ENCODE results near the gene NOTCH1. TPM values are rescaled to one million over a fixed set of nuclear protein-coding genes. Genes with fewer than 3 reads are reported as not detected.
A peak's percentile ranks its signal among the peaks of the same experiment; 100 is the strongest.

NOTCH1 gene
- total RNA-seq, 1 donor from 2014 or later: 17.6 TPM

DNA sequence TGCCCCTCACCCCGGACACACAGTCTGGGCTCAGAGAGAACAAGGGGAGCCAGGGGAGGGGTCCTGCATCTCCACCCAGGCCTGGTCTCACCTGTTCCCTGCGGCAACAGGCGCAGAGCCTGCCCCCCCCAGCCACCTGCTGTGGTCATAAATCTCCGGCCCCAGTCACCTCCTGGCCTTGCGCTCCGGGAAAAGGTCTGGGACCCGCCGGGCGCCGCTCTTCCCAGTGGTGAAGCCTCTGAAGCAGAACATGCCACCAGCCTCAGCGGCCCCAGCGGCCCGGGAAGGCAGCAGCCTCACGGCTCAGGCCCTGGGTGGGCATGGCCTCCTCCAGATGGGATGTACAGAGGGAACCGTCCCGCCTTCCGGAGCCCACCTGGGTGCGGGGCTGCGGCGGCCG is 20.6 kb downstream of the NOTCH1 start:
- peaks cover 19% of the 10 kb centered on the region for H3K36me3 ChIP-seq
- H3K27ac ChIP-seq (replicated peaks): peak overlapping the region; percentile 84
- intact Hi-C loops (cut with micrococcal nuclease): no loop called here
- no peak for DNase-seq
- H3K9me3 ChIP-seq (replicated peaks): no peaks in the 10 kb centered on the region
- TF ChIP-seq, protein P1, sequence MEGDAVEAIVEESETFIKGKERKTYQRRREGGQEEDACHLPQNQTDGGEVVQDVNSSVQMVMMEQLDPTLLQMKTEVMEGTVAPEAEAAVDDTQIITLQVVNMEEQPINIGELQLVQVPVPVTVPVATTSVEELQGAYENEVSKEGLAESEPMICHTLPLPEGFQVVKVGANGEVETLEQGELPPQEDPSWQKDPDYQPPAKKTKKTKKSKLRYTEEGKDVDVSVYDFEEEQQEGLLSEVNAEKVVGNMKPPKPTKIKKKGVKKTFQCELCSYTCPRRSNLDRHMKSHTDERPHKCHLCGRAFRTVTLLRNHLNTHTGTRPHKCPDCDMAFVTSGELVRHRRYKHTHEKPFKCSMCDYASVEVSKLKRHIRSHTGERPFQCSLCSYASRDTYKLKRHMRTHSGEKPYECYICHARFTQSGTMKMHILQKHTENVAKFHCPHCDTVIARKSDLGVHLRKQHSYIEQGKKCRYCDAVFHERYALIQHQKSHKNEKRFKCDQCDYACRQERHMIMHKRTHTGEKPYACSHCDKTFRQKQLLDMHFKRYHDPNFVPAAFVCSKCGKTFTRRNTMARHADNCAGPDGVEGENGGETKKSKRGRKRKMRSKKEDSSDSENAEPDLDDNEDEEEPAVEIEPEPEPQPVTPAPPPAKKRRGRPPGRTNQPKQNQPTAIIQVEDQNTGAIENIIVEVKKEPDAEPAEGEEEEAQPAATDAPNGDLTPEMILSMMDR (IDR thresholded peaks at IDR 0.05; ENCODE audit: borderline replicate concordance): no peak
- no peak overlapping the region for H3K4me3 ChIP-seq
- peaks cover 96% of the 10 kb centered on the region for H3K4me1 ChIP-seq
- H3K27me3 ChIP-seq (ENCODE audit: low read depth): no peaks in the 10 kb centered on the region

DNA sequence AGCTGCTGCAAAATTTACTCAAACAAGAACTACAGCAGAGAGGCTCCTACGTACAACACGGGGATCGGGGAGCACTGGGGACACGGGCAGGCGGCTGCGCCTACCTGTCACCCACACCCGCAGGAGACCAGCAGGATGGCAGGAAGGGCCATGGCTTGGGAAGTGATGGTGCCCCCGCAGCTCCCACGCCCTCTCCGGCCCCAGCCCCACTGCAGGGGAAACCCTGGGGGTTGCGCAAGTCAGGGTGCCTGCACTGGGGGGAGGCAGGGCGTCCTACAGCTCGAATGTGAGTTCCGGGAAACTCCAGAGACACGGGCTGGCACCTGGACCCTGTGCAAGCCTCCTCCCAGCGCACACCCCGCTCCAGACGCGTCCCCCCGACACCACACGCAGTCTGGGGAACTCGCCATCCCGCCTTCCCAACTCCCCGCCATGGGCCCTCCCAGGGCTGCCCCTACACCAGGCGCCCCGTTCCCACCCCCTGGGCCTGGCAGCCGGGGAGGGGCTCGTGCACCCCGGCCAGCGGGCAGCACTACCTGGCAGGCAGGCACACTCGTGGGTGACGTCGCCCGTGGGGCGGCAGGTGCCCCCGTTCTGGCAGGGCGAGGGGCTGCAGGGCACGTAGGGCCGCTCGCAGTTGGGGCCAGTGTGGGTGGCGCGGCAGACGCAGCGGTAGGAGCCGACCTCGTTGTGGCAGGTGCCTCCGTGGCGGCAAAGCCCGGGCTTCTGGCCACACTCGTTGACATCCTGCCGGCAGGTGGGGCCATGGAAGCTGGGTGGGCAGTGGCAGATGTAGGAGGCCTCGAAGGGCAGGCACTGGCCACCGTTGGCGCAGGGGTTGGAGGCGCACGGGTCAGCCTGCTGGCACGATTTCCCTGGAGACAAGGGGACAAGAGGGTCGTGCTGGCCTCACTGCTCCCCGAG is 23.3 kb downstream of the NOTCH1 start:
- Histone ChIP-seq H3K4me1 (peaks cover 70% of the 10 kb centered on the region), H3K4me3 (no peak overlapping the region), H3K27ac (replicated peaks) (peak overlapping the region; percentile 45), H3K36me3 (peaks cover 43% of the 10 kb centered on the region), H3K27me3 (ENCODE audit: low read depth) (no peaks in the 10 kb centered on the region), H3K9me3 (replicated peaks) (no peaks in the 10 kb centered on the region)
- TF ChIP-seq, protein P1 (IDR thresholded peaks at IDR 0.05; ENCODE audit: borderline replicate concordance): no peak
- DNase-seq: no peak
- intact Hi-C loops (cut with micrococcal nuclease): no loop called here

DNA sequence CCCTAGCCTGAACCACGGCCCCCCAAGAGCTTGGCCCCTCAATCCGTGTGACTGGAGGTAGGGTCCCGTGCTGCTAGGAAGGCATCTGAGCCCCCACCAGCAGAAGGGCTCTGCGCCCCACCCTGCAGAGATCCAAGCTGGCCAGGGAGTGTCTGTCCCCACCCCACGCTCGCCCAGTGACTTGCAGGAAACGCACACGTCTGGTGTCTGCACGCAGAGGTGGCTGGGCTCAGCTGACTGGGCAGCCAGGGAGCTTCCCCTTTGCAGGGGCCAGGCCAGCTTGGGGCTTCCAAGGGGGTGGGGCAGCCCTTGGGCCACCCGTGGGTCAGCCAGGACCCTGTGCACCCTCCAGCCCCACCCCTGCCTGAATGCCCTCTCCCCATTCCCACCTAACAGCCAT is 24.3 kb downstream of the NOTCH1 start:
- Histone ChIP-seq H3K9me3 (replicated peaks) (no peaks in the 10 kb centered on the region), H3K27me3 (ENCODE audit: low read depth) (no peaks in the 10 kb centered on the region), H3K36me3 (peaks cover 54% of the 10 kb centered on the region), H3K27ac (replicated peaks) (peak overlapping the region; percentile 45), H3K4me1 (peaks cover 59% of the 10 kb centered on the region), H3K4me3 (no peak overlapping the region)
- TF ChIP-seq, protein P1 (IDR thresholded peaks at IDR 0.05; ENCODE audit: borderline replicate concordance): no peak
- intact Hi-C loops (cut with micrococcal nuclease): no loop called here
- DNase-seq: peak; percentile 48

DNA sequence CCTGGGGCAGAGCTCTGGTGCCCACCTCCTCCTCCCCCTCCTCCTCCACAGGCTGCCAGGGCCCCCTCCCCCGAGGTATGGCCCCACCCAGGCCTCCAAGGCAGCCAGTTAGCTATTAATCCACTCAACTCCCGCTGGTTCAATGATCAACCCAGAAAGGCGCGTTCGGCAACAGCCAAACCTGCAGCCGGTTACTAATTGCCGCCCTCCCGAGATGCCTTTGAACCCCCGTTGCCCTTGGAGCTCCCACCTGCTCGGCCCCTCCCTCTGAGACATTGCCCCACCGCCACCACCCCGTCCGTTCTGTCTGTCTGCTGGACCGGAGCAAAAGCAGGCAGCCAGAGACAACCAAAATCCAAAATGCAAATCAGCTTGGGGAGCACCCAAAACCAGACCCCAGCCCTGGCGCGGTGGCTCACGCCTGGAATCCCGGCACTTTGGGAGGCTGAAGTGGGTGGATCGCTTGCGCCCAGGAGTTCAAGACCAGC is 25.8 kb downstream of the NOTCH1 start:
- DNase-seq: no peak
- no peaks in the 10 kb centered on the region for H3K9me3 ChIP-seq (replicated peaks)
- TF ChIP-seq, protein P1 (IDR thresholded peaks at IDR 0.05; ENCODE audit: borderline replicate concordance): no peak
- H3K27me3 ChIP-seq (ENCODE audit: low read depth): no peaks in the 10 kb centered on the region
- H3K4me3 ChIP-seq: no peak overlapping the region
- peaks cover 67% of the 10 kb centered on the region for H3K36me3 ChIP-seq
- intact Hi-C loops (cut with micrococcal nuclease): no loop called here
- peaks cover 49% of the 10 kb centered on the region for H3K4me1 ChIP-seq
- no peak overlapping the region for H3K27ac ChIP-seq (replicated peaks)

DNA sequence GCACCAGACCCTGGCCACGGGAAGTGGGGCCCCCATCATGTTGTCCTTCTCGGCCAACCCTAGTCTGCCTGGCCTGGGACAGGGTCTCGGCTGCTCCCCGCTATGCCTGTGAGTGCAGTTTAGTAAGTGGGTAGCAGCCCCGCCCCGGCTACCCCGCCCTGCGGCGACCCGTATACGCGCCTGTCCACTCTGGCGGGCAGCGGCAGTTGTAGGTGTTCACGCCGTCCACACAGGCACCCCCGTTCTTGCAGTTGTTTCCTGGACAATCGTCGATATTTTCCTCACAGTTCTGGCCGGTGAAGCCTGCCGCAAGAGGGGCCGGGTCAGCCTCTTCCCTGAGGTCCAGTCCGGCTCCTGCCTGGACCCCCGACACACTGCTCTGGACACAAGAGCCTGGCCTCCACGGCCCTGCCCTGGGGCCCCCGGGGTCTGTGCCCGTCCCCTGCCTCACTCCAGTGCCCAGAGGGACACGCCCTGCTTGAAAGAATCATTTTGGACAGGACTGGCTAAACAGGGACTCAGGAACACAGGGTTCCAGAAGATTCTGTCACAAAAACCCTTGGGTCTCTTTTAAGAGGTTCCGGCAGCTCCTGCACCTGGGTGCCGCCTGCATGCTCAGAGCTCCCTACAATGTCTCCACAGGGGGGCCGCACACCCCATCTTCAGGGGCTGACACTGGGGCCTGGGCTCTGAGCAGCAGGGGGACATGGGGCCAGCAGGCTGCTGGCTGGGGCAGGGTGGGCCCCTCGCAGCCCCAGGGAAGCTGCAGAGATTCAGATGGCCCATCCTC is 26.4 kb downstream of the NOTCH1 start:
- intact Hi-C loops (cut with micrococcal nuclease): no loop called here
- Histone ChIP-seq H3K27me3 (ENCODE audit: low read depth) (no peaks in the 10 kb centered on the region), H3K27ac (replicated peaks) (peak overlapping the region; percentile 12), H3K9me3 (replicated peaks) (no peaks in the 10 kb centered on the region), H3K4me1 (peaks cover 43% of the 10 kb centered on the region), H3K36me3 (peaks cover 73% of the 10 kb centered on the region), H3K4me3 (no peak overlapping the region)
- DNase-seq: no peak
- TF ChIP-seq, protein P1 (IDR thresholded peaks at IDR 0.05; ENCODE audit: borderline replicate concordance): no peak
